Ovary (tissue), 9 donors: Measurements from ENCODE around the gene MLN. TPM values are rescaled to one million over a fixed set of nuclear protein-coding genes. Genes with fewer than 3 reads are reported as not detected.

Experiments
- DNase-seq, 5 donors: peaks; one replicate each; pipeline ENCODE4 v3.0.0-alpha.2; 2019 to 2020
- H3K27ac ChIP-seq, 2 donors: fragments of 200-600 bp; one replicate each; pipeline versions ENCODE4 v1.5.1 to v1.8.0; 2019 to 2022
- H3K27me3 ChIP-seq: fragments of 200-600 bp; one replicate; pipeline ENCODE4 v1.8.0; 2022
- H3K36me3 ChIP-seq: fragments of 200-600 bp; sonication (generic); one replicate; pipeline ENCODE4 v1.5.1; 2019
- H3K4me1 ChIP-seq: one replicate; pipeline ENCODE4 v1.8.1; 2013; ENCODE audit warnings: mild to moderate bottlenecking, moderate library complexity; ENCODE audit not compliant: insufficient read depth
- H3K4me3 ChIP-seq: fragments of 200-600 bp; sonication (generic); one replicate; pipeline ENCODE4 v1.5.1; 2017
- H3K9me3 ChIP-seq, 2 donors: fragments of 200-600 bp in 1 of 2; sonication (generic) in 1 of 2; one replicate each; pipeline versions ENCODE4 v1.5.1 to v1.8.1; 2013 to 2019; ENCODE audit warnings: mild to moderate bottlenecking in 1 of 2, moderate library complexity in 1 of 2
- EP300 ChIP-seq: sonication (generic); formaldehyde crosslinking; IDR thresholded peaks from one replicate; pipeline ENCODE4 v1.6.1; 2017; ENCODE audit warnings: antibody characterized with exemption
- POLR2A ChIP-seq: fragments of 450-650 bp; IDR thresholded peaks from one replicate; pipeline ENCODE4 v1.6.1; 2017; ENCODE audit warnings: antibody characterized with exemption, mild to moderate bottlenecking, moderate library complexity
- WGBS, 3 donors: extraction: QIAGEN DNeasy Blood & Tissue Kit in 1 of 3; methylation state at CpG; one replicate each; pipeline versions ENCODE4 v1.1.5 to v1.1.7; 2013 to 2017; 5-methylcytosine and 5-hydroxymethylcytosine counted together
- intact Hi-C, 4 donors: fragments of 100-400 bp; cut with DNase I; formaldehyde crosslinking; loops; one replicate each; pipeline versions ENCODE4 v1.11.0 to v1.15.1; 2022 to 2023
- polyA plus RNA-seq, 2 donors: library from polyadenylated mRNA; stranded (reverse); fragments of 200-250 nt in 1 of 2; fragments of 350-450 nt in 1 of 2; fragmentation: Illumina TruSeq in 1 of 2; extraction: RNeasy Lipid Tissue Mini Kit (QIAGEN cat#74804) in 1 of 2; gene quantifications; one replicate each; pipeline ENCODE4 v1.2.3, GENCODE V29; 2013 to 2014
- total RNA-seq, 7 donors: library from RNA; depleted of rRNA in 2 of 7; stranded (reverse); fragments of >200 nt in 2 of 7; fragmentation: NEBNext Ultra II Directional in 3 of 7; extraction: Animal tissue kit (Norgen Biotek cat#: 25700) in 3 of 7; gene quantifications; one replicate each; pipeline versions ENCODE4 v1.1.0 to v1.2.4, GENCODE V29; 2016 to 2023
- TF ChIP-seq, protein P1 (sequence below), 3 donors: fragments of 450-650 bp in 2 of 3; fragments of 200-600 bp in 1 of 3; IDR thresholded peaks; one replicate each; pipeline versions ENCODE4 v1.5.1 to v1.8.0; 2016 to 2022; ENCODE audit warnings: antibody characterized with exemption in 3 of 3, mild to moderate bottlenecking in 1 of 3
- donor health status: DM: no; HTN: no; CAD: no; lungs with moderate emphysema.
- donor health status: DM: no; HTN: no; CAD: no.
- donor health status: Bipolar disorder and iron deficiency.
- donor health status: DM: yes; HTN: yes; CAD: no.
- donor health status: DM: no; HTN: no; CAD: no.
- donor health status: DM: yes; HTN: yes; CAD: no.

Gene MLN
- total and polyA plus RNA-seq, 9 donors: not detected

DNA sequence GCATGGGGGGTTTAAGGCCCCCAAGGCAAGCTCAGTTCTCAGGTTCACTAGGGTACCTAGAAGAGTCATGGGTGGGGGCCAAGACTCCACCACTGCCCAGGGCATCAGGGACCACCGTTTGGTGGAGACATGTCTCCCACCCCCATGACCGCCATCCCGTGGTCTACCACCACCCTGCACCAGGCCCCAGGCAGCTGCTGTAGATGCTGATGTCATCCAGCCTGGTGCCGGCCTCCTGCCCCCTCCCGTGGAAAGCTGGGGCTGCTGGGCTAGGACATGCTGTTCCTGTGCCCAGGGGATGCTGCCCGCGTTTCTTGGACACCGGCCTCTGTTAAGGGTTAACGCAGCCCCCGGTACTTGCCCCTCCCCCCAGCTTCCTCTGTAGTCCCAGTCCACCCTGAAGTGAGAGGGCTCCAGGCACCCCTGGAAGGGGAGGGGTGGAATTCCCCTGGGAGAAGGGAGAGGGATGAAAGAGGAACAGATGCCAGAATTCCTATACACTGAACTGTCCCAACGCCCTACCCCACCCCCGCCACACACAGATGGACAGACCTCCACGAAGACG, 57.7 kb downstream of the MLN start:
- peak in 2 of 5 donors; percentile 35 to 51 for DNase-seq
- Histone ChIP-seq H3K27me3 (no peaks in the 10 kb centered on the region), H3K27ac (no peak overlapping the region), H3K36me3 (no peaks in the 10 kb centered on the region), H3K4me3 (no peak overlapping the region), H3K9me3 (no peaks in the 10 kb centered on the region), H3K4me1 (peaks cover 2% of the 10 kb centered on the region)
- no peak for TF ChIP-seq POLR2A
- TF ChIP-seq, protein P1, sequence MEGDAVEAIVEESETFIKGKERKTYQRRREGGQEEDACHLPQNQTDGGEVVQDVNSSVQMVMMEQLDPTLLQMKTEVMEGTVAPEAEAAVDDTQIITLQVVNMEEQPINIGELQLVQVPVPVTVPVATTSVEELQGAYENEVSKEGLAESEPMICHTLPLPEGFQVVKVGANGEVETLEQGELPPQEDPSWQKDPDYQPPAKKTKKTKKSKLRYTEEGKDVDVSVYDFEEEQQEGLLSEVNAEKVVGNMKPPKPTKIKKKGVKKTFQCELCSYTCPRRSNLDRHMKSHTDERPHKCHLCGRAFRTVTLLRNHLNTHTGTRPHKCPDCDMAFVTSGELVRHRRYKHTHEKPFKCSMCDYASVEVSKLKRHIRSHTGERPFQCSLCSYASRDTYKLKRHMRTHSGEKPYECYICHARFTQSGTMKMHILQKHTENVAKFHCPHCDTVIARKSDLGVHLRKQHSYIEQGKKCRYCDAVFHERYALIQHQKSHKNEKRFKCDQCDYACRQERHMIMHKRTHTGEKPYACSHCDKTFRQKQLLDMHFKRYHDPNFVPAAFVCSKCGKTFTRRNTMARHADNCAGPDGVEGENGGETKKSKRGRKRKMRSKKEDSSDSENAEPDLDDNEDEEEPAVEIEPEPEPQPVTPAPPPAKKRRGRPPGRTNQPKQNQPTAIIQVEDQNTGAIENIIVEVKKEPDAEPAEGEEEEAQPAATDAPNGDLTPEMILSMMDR (IDR thresholded peaks at IDR 0.05): no peak
- 42 to 63% (median 53%) methylated on average over 12 to 14 of the region's 14 CpGs for WGBS, 3 donors
- intact Hi-C loops: loop anchor here in 2 of 4 donors (10.0 kb wide), 1 partner anchor 409 kb away; no protein-coding TSS in a partner anchor

DNA sequence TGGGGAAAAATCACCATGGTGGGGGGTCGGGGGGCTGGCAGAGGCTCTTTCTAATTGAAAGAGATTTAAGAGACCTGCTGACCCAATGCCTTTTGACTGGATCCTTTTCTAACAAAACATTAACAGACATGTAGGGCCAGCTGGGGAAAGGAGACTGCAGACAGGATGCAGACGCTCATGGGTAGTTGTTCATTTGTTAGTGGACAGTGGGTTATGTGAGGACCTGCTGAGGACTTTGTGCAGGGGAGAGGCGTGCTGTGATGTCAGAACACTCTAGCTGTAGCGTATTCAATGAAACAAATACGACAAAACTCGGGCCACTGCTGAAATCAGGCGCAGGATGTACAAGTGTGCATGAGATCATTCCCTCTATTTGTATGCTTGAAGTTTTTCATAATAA, 58.3 kb downstream of the MLN start:
- Histone ChIP-seq H3K27ac (no peak overlapping the region), H3K4me1 (peaks cover 2% of the 10 kb centered on the region), H3K9me3 (no peaks in the 10 kb centered on the region), H3K36me3 (no peaks in the 10 kb centered on the region), H3K4me3 (no peak overlapping the region), H3K27me3 (no peaks in the 10 kb centered on the region)
- no peak for DNase-seq
- TF ChIP-seq POLR2A (no peak), EP300 (no peak)
- TF ChIP-seq, protein P1 (IDR thresholded peaks at IDR 0.05): no peak
- 76 to 89% (median 83%) methylated on average over 7 of the region's 7 CpGs for WGBS, 3 donors
- intact Hi-C loops: loop anchor here in 2 of 4 donors (10.0 kb wide), 1 partner anchor 409 kb away; no protein-coding TSS in a partner anchor

DNA sequence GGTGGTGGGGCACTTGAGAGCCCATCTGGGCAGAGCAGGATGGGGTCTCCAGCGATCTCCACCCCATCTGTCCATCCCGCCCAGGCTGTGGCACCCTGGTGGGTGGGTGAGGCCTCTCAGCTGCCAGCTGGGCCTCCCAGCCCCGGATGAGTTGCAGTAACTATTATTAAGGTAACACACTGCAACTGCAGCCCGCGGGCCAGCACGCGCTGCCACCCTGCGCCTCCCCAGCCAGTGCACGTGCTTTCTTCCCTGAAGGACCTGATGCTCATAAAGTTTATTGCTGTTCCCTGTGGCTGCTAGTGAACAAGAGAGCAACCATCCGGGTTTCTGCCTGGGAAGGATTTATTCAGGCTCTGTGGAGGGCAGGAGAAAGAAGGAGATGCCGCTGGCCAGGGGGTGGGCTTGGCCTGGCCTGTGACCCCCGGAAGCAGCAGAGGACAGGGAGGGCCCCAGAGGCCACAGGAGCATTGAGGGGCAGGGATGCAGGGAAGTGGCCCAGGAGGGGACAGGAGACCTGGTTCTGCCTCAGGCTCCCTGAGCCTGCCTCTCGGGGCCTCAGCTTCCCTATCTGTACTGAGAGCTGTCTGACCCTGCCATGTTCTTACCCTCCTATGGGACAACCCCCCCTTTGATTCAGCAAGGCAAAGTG, 58.8 kb downstream of the MLN start:
- DNase-seq: no peak
- Histone ChIP-seq H3K4me3 (no peak overlapping the region), H3K36me3 (no peaks in the 10 kb centered on the region), H3K9me3 (no peaks in the 10 kb centered on the region), H3K4me1 (peaks cover 2% of the 10 kb centered on the region), H3K27ac (no peak overlapping the region), H3K27me3 (no peaks in the 10 kb centered on the region)
- 62 to 76% (median 74%) methylated on average over 13 of the region's 13 CpGs for WGBS, 3 donors
- intact Hi-C loops: loop anchor here in 2 of 4 donors (10.0 kb wide), 1 partner anchor 410 kb away; no protein-coding TSS in a partner anchor
- no peak for TF ChIP-seq EP300
- TF ChIP-seq, protein P1 (IDR thresholded peaks at IDR 0.05): no peak
- no peak for TF ChIP-seq POLR2A

Other genes with a start within 250 kb of the MLN start
- gene BAK1, start 223.7 kb downstream of the MLN start, total RNA-seq: 10 to 100 TPM in 4 of 7 donors, 1 to 10 TPM in 3; 3.9 to 16.9 (median 10.4) TPM
- 10 to 100 TPM in 1 of 2 donors, 1 to 10 TPM in 1; 9.8 to 12.2 TPM for gene BAK1, start 223.7 kb downstream of the MLN start, polyA plus RNA-seq
- 10 to 100 TPM in 6 of 7 donors, 1 to 10 TPM in 1; 3.7 to 31.1 (median 20.1) TPM for gene ITPR3, start 182.7 kb downstream of the MLN start, total RNA-seq
- gene ITPR3, start 182.7 kb downstream of the MLN start, polyA plus RNA-seq: 1 to 10 TPM; 3.6 to 6.9 TPM
- 10 to 100 TPM in 6 of 7 donors, 1 to 10 TPM in 1; 9.1 to 65.2 (median 38.0) TPM for gene UQCC2, start 92.3 kb downstream of the MLN start, total RNA-seq
- gene UQCC2, start 92.3 kb downstream of the MLN start, polyA plus RNA-seq: 10 to 100 TPM; 28.7 to 52.4 TPM
- 1 to 10 TPM in 1 of 7 donors, under 1 TPM in 4, not detected in 2; 0.24 to 1.1 (median 0.43) TPM for gene IP6K3, start 57.1 kb downstream of the MLN start, total RNA-seq
- gene IP6K3, start 57.1 kb downstream of the MLN start, polyA plus RNA-seq: under 1 TPM; 0.11 to 0.22 TPM
- gene LEMD2, start 14.9 kb downstream of the MLN start, total RNA-seq: 10 to 100 TPM; 43.6 to 66.8 (median 56.7) TPM
- gene LEMD2, start 14.9 kb downstream of the MLN start, polyA plus RNA-seq: 10 to 100 TPM; 41.7 to 59.2 TPM